Nephron progenitor cell (in vitro differentiated cells): ENCODE data around the gene PKD1L1.
A peak's percentile ranks its signal among the peaks of the same experiment; 100 is the strongest.

ENCODE experiments used
- DNase-seq: peaks from one replicate; pipeline ENCODE4 v3.0.0; 2021
- H3K27ac Mint-ChIP-seq: 2 replicates; pipeline ENCODE4 v1.8.0; 2021; ENCODE audit warnings: mild to moderate bottlenecking, moderate library complexity, mixed read lengths
- H3K27me3 Mint-ChIP-seq: 2 replicates; pipeline ENCODE4 v1.8.0; 2021; ENCODE audit warnings: mild to moderate bottlenecking, low read depth, mixed read lengths; ENCODE audit not compliant: poor library complexity
- H3K36me3 Mint-ChIP-seq: 2 replicates; pipeline ENCODE4 v1.8.0; 2021; ENCODE audit warnings: low read depth, mixed read lengths
- H3K4me1 Mint-ChIP-seq: 2 replicates; pipeline ENCODE4 v1.8.0; 2021; ENCODE audit warnings: mixed read lengths
- H3K4me3 Mint-ChIP-seq: 2 replicates; pipeline ENCODE4 v1.8.0; 2021; ENCODE audit warnings: mild to moderate bottlenecking, moderate library complexity, mixed read lengths
- H3K9me3 Mint-ChIP-seq: 2 replicates; pipeline ENCODE4 v1.8.0; 2021; ENCODE audit warnings: mild to moderate bottlenecking, moderate library complexity, mixed read lengths
- TF ChIP-seq, protein P1 (sequence below): fragments of 200-600 bp; sonication (generic); IDR thresholded peaks from 2 replicates; pipeline ENCODE4 v1.5.0; 2021; ENCODE audit warnings: antibody characterized with exemption

PKD1L1 gene

DNA sequence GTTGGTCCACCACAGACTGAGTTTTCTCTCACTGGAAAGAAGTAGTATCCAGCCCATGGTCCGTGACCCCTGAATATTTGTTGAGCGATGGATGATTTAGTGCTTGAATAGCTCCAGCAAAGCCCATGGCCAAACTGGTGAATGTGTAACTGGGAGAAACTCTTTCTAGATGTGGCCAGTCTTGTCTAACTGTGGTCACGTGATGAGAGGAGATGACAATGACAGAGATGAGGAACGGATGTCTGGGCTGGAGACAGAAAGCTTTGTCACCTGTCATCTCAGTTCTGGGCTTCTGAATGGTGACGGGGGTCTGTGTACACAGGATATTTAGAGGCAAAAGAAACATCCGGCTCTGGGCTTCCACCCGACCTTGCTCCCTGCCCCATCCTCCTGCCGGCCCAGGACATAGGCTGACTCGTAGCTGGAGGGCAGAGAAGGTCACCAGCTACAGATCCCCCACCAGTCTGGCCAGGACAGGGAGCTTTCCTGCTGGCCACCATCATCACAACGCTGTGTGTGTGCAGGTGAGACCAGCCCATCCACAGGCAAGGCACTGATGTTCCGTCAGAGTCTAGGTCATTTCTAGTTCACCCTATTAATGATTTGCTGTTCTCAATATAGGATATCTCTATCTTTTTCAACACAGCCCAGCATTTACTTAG is 213.8 kb downstream of the PKD1L1 start:
- no peak overlapping the region for H3K4me3 Mint-ChIP-seq

DNA sequence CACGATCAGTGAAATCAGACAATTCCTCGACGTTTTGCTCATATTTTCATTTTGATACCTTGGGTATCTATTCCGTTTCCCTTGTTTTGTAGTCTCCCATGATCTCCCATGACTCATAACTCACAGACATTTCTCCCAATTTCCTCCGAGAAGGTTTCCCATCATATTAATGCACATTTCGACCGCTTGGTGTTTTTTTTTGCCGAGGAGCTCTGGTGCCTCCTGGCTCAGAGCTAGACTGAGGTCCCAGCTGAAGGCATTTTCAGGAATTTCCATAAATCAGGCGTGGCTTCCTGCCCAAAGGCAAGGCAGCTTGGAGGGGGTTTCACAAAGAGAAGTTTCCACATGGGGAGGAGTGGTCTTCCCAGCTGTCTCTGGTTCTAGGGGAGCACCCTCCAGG is 218.1 kb downstream of the PKD1L1 start:
- TF ChIP-seq, protein P1, sequence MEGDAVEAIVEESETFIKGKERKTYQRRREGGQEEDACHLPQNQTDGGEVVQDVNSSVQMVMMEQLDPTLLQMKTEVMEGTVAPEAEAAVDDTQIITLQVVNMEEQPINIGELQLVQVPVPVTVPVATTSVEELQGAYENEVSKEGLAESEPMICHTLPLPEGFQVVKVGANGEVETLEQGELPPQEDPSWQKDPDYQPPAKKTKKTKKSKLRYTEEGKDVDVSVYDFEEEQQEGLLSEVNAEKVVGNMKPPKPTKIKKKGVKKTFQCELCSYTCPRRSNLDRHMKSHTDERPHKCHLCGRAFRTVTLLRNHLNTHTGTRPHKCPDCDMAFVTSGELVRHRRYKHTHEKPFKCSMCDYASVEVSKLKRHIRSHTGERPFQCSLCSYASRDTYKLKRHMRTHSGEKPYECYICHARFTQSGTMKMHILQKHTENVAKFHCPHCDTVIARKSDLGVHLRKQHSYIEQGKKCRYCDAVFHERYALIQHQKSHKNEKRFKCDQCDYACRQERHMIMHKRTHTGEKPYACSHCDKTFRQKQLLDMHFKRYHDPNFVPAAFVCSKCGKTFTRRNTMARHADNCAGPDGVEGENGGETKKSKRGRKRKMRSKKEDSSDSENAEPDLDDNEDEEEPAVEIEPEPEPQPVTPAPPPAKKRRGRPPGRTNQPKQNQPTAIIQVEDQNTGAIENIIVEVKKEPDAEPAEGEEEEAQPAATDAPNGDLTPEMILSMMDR, result no peak
- no peak for DNase-seq
- H3K27ac Mint-ChIP-seq, result no peak overlapping the region
- H3K27me3 Mint-ChIP-seq, result no peaks in the 10 kb centered on the region
- no peak overlapping the region for H3K4me3 Mint-ChIP-seq
- peaks cover 47% of the 10 kb centered on the region for H3K4me1 Mint-ChIP-seq
- peaks cover 4% of the 10 kb centered on the region for H3K9me3 Mint-ChIP-seq
- H3K36me3 Mint-ChIP-seq, result no peaks in the 10 kb centered on the region

More for the DNA sequence above, 213.8 kb downstream of the PKD1L1 start:
- Mint-ChIP-seq H3K9me3 (peaks cover 4% of the 10 kb centered on the region), H3K4me1 (peaks cover 62% of the 10 kb centered on the region), H3K27ac (no peak overlapping the region), H3K27me3 (peaks cover 2% of the 10 kb centered on the region), H3K36me3 (no peaks in the 10 kb centered on the region)
- TF ChIP-seq, protein P1, result no peak
- no peak for DNase-seq

DNA sequence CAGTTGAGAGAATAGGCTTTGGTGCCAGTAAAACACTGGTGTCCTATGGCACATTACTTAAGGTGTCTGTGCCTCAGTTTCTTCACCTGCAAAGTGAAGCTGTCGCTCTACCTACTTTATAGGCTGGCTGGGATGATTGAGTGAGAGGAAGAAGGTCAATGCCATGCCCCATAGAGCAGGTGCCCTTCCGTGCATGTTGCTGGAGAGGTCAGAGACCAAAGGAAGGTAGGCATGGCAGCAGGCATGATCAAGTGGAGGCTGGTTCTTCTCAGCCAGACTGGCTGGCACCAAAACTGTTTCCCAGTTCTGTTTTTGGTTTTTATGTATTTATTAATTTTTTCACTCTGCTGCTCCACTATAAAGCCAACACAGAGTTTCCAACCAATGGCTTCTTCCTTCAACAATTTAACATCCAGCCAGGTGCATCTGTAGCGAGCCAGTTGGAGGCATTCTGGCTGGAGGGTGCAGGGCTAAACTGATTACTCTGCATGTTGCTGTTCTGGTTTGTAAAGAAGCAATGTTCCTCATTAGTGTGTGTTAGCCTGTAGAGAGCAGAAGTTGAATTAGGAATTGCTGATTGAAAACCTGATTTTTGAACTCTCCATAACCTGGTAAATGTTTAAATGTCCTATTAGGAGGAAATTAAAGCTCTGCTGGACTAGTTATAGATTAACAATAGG is 222.1 kb downstream of the PKD1L1 start:
- Mint-ChIP-seq H3K4me3 (no peak overlapping the region), H3K36me3 (no peaks in the 10 kb centered on the region), H3K4me1 (peaks cover 55% of the 10 kb centered on the region), H3K27me3 (peaks cover under 1% of the 10 kb centered on the region), H3K9me3 (no peaks in the 10 kb centered on the region), H3K27ac (no peak overlapping the region)
- TF ChIP-seq, protein P1, result no peak
- no peak for DNase-seq

DNA sequence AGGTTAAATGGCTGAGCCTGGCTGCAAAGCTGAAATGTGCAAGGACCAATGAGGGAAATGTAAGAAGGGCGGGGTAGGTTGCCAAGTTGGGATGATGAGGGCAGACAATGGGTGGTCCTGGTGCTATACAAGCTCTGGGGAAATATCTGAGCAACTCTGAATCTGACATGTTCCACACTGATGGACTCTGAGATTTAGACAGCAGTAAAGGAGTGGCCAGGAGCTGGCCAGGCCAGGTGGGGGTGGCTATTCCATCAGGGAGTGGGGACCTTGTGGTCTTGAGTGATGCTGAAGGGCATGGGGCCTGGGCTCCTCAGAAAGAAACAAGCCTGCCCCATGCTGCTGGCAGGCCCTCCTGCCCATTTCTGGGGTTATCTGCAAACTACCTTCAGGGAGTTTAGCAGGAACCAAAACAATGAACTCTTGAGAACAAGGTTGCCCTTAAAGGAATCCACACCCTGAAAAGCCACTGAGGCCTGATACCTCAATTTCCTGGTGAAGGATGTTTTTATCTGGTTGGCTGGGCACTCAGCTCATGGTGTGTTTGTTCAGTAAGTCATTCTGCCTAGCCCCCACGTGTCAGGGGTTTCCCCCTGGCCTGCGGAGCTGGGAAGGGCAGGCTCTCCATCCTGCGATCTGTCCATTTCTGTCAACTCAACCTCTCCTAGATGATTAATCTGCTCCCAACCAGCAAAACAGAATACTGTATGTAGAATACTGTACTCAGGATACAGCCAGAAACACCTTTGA is 223.1 kb downstream of the PKD1L1 start:
- Mint-ChIP-seq H3K4me3 (no peak overlapping the region), H3K27ac (peak overlapping the region; percentile 57), H3K9me3 (no peaks in the 10 kb centered on the region), H3K27me3 (peaks cover 8% of the 10 kb centered on the region), H3K4me1 (peaks cover 64% of the 10 kb centered on the region), H3K36me3 (no peaks in the 10 kb centered on the region)
- TF ChIP-seq, protein P1, result no peak
- DNase-seq, result no peak
